CD4-positive, alpha-beta T cell (primary cell): ENCODE data around the gene GGTLC1. TPM values are rescaled to one million over a fixed set of nuclear protein-coding genes. Genes with fewer than 3 reads are reported as not detected.

ENCODE experiments used
- ATAC-seq: fragments of 200-7000 bp; cut with Tn5 transposase; one replicate; pipeline ENCODE4 v1.10.0; 2022; ENCODE audit warnings: mild to moderate bottlenecking; ENCODE audit not compliant: poor library complexity
- CTCF ChIA-PET: fragments of 350-600 bp; sonication (Branson Sonifier 250); formaldehyde crosslinking; loops from one replicate; lab custom pipeline; 2021; ENCODE audit warnings: antibody characterized with exemption, inconsistent platforms; lab: Charles Lee
- POLR2A ChIA-PET: fragments of 350-600 bp; sonication (Branson Sonifier 250); formaldehyde crosslinking; loops from one replicate; lab custom pipeline; 2021; ENCODE audit warnings: antibody characterized with exemption, inconsistent platforms; lab: Charles Lee
- DNase-seq, 14 experiments: peaks; one replicate each; pipeline ENCODE4 v3.0.0-alpha.2; 2013 to 2020; ENCODE audit warnings: mixed read lengths in 2 of 14
- H3K27ac ChIP-seq, 2 donors: one replicate each; pipeline versions ENCODE4 v1.5.1 to v1.7.0; 2013; ENCODE audit warnings: low read length in 2 of 2, low read depth in 1 of 2, mild to moderate bottlenecking in 1 of 2
- H3K27me3 ChIP-seq, 2 experiments: 1 replicate in 1 of 2; 2 replicates in 1 of 2; pipeline versions ENCODE4 v1.6.1 to v1.7.0; 2013; ENCODE audit warnings: low read length in 2 of 2, control low read depth in 1 of 2, mild to moderate bottlenecking in 1 of 2, moderate library complexity in 1 of 2; ENCODE audit not compliant: insufficient read depth in 2 of 2, control insufficient read depth in 1 of 2
- H3K36me3 ChIP-seq: one replicate; pipeline ENCODE4 v1.6.1; 2013; ENCODE audit warnings: low read length, control low read depth; ENCODE audit not compliant: insufficient read depth
- H3K4me1 ChIP-seq: one replicate; pipeline ENCODE4 v1.6.1; 2013; ENCODE audit warnings: low read length, control low read depth; ENCODE audit not compliant: insufficient read depth
- H3K4me3 ChIP-seq: one replicate; pipeline ENCODE4 v1.5.1; 2013; ENCODE audit warnings: mild to moderate bottlenecking, low read length, moderate library complexity
- H3K9me3 ChIP-seq, 2 experiments: 1 replicate in 1 of 2; 2 replicates in 1 of 2; pipeline versions ENCODE4 v1.6.1 to v1.7.0; 2013; ENCODE audit warnings: low read length in 2 of 2, mild to moderate bottlenecking in 2 of 2, control low read depth in 1 of 2, moderate library complexity in 1 of 2; ENCODE audit not compliant: control insufficient read depth in 1 of 2, insufficient read depth in 1 of 2
- H3K27ac Mint-ChIP-seq: one replicate; pipeline ENCODE4 v1.8.0; 2020; ENCODE audit warnings: mixed read lengths
- H3K27me3 Mint-ChIP-seq: one replicate; pipeline ENCODE4 v1.8.0; 2021; ENCODE audit warnings: mixed read lengths
- H3K36me3 Mint-ChIP-seq: one replicate; pipeline ENCODE4 v1.8.0; 2021; ENCODE audit warnings: low read depth, mixed read lengths
- H3K4me1 Mint-ChIP-seq: one replicate; pipeline ENCODE4 v1.8.0; 2021; ENCODE audit warnings: low read depth, mixed read lengths
- H3K4me3 Mint-ChIP-seq: one replicate; pipeline ENCODE4 v1.8.0; 2020; ENCODE audit warnings: mild to moderate bottlenecking, mixed read lengths
- H3K9me3 Mint-ChIP-seq: one replicate; pipeline ENCODE4 v1.8.0; 2020; ENCODE audit warnings: mixed read lengths
- intact Hi-C, 2 experiments: fragments of 100-400 bp; cut with DNase I in 1 of 2; cut with micrococcal nuclease in 1 of 2; formaldehyde crosslinking; loops; one replicate each; pipeline versions ENCODE4 v1.15.1 to v1.9.0; 2023 to 2025; cut with DNase I, micrococcal nuclease
- total RNA-seq, 174 experiments: library from RNA in 2 of 174; stranded (reverse) in 2 of 174; gene quantifications; one replicate each; pipeline ENCODE4 v1.2.3 and lab custom pipeline; 2021 to 2026
- TF ChIP-seq, protein P1 (sequence below): fragments of 200-600 bp; IDR thresholded peaks from one replicate; pipeline ENCODE4 v1.8.0; 2022; ENCODE audit warnings: antibody characterized with exemption, mild to moderate bottlenecking

The GGTLC1 gene
- total RNA-seq, 2 experiments from 2014 or later = not detected

GRCh38 chr20:24004471-24004870, 15.9 kb upstream of the GGTLC1 start:
- CTCF ChIA-PET = no interaction called here
- H3K9me3 Mint-ChIP-seq = no peaks in the 10 kb centered on the region

DNA sequence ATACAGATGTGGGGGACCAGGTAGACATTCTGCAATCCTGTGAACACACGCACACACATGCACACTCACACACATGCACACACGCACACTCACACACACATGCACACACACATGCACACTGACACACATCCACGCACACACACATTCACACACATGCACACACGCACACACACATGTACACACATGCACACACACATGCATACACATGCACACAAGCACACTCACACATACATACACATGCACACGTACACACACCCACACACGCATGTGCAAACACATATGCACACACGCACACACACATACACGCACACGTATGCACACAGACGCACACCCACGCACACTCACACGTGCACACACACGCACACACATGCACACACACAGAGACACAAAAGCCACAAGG, 14.3 kb upstream of the GGTLC1 start:
- H3K4me3 Mint-ChIP-seq = no peak overlapping the region
- H3K27ac Mint-ChIP-seq = no peak overlapping the region
- ChIA-PET POLR2A (no interaction called here), CTCF (no interaction called here)
- H3K27me3 ChIP-seq = peaks cover 0 to 3% of the 10 kb centered on the region in 2 experiments
- H3K36me3 ChIP-seq = no peaks in the 10 kb centered on the region
- no peaks in the 10 kb centered on the region for H3K27me3 Mint-ChIP-seq
- DNase-seq (no peak), ATAC-seq (no peak)
- intact Hi-C loops = no loop called here
- H3K9me3 ChIP-seq = no peaks in the 10 kb centered on the region
- H3K9me3 Mint-ChIP-seq = no peaks in the 10 kb centered on the region
- H3K4me1 ChIP-seq = no peaks in the 10 kb centered on the region
- no peaks in the 10 kb centered on the region for H3K4me1 Mint-ChIP-seq
- H3K36me3 Mint-ChIP-seq = no peaks in the 10 kb centered on the region
- H3K4me3 ChIP-seq = no peak overlapping the region
- TF ChIP-seq, protein P1, sequence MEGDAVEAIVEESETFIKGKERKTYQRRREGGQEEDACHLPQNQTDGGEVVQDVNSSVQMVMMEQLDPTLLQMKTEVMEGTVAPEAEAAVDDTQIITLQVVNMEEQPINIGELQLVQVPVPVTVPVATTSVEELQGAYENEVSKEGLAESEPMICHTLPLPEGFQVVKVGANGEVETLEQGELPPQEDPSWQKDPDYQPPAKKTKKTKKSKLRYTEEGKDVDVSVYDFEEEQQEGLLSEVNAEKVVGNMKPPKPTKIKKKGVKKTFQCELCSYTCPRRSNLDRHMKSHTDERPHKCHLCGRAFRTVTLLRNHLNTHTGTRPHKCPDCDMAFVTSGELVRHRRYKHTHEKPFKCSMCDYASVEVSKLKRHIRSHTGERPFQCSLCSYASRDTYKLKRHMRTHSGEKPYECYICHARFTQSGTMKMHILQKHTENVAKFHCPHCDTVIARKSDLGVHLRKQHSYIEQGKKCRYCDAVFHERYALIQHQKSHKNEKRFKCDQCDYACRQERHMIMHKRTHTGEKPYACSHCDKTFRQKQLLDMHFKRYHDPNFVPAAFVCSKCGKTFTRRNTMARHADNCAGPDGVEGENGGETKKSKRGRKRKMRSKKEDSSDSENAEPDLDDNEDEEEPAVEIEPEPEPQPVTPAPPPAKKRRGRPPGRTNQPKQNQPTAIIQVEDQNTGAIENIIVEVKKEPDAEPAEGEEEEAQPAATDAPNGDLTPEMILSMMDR = no peak
- H3K27ac ChIP-seq = no peak overlapping the region

More at GRCh38 chr20:24004471-24004870, 15.9 kb upstream of the GGTLC1 start:
- no peak overlapping the region for H3K27ac ChIP-seq
- POLR2A ChIA-PET = no interaction called here
- ATAC-seq (no peak), DNase-seq (no peak)
- no peak overlapping the region for H3K4me3 ChIP-seq
- intact Hi-C loops = no loop called here
- TF ChIP-seq, protein P1 = no peak
- no peaks in the 10 kb centered on the region for H3K9me3 ChIP-seq
- Mint-ChIP-seq H3K4me1 (no peaks in the 10 kb centered on the region), H3K27me3 (no peaks in the 10 kb centered on the region), H3K4me3 (no peak overlapping the region), H3K27ac (no peak overlapping the region), H3K36me3 (no peaks in the 10 kb centered on the region)
- H3K27me3 ChIP-seq = peaks cover 0 to 3% of the 10 kb centered on the region in 2 experiments
- H3K4me1 ChIP-seq = no peaks in the 10 kb centered on the region
- H3K36me3 ChIP-seq = no peaks in the 10 kb centered on the region

GRCh38 chr20:24001712-24002405, 13.3 kb upstream of the GGTLC1 start:
- intact Hi-C loops = no loop called here
- no peaks in the 10 kb centered on the region for H3K36me3 Mint-ChIP-seq
- H3K27me3 Mint-ChIP-seq = no peaks in the 10 kb centered on the region
- no peaks in the 10 kb centered on the region for H3K36me3 ChIP-seq
- ATAC-seq (no peak), DNase-seq (no peak)
- no peak overlapping the region for H3K27ac ChIP-seq
- no peak overlapping the region for H3K4me3 Mint-ChIP-seq
- TF ChIP-seq, protein P1 = no peak
- H3K27me3 ChIP-seq = peaks cover 0 to 3% of the 10 kb centered on the region in 2 experiments
- no peaks in the 10 kb centered on the region for H3K9me3 ChIP-seq
- no peaks in the 10 kb centered on the region for H3K4me1 Mint-ChIP-seq
- no peaks in the 10 kb centered on the region for H3K4me1 ChIP-seq
- no peak overlapping the region for H3K27ac Mint-ChIP-seq
- ChIA-PET POLR2A (interaction anchor here (1.6 kb wide), 1 partner anchor 24 kb away, joined by 3 read pairs; no protein-coding TSS in a partner anchor), CTCF (no interaction called here)
- no peak overlapping the region for H3K4me3 ChIP-seq
- no peaks in the 10 kb centered on the region for H3K9me3 Mint-ChIP-seq
